GM12878 (cell line): ENCODE results near the gene FRMD8. TPM values are rescaled to one million over a fixed set of nuclear protein-coding genes. Genes with fewer than 3 reads are reported as not detected.

Source experiments
- ATAC-seq: fragments of 200-7000 bp; cut with Tn5 transposase; 3 replicates; pipeline ENCODE4 v1.9.1; 2020; ENCODE audit warnings: mild to moderate bottlenecking, moderate library complexity
- BruUV-seq: library from RNA; stranded (reverse); fragments of 400-500 nt; replicated peaks from 2 replicates; lab custom pipeline; 2021; lab: Mats Ljungman, UMichigan
- CTCF ChIA-PET: fragments of 300-600 bp; sonication (Branson Sonifier 250); formaldehyde crosslinking; extraction: SDS; loops from one replicate; lab custom pipeline; 2021; ENCODE audit warnings: inconsistent platforms; lab: Yijun Ruan, JAX
- POLR2A ChIA-PET: fragments of 350-600 bp; formaldehyde crosslinking; extraction: SDS; loops from one replicate; lab custom pipeline; 2021; ENCODE audit warnings: inconsistent platforms; lab: Charles Lee
- RAD21 ChIA-PET: fragments of 300-600 bp; sonication (Branson Sonifier 250); formaldehyde crosslinking; loops from one replicate; lab custom pipeline; 2023; ENCODE audit warnings: antibody characterized with exemption; ENCODE audit not compliant: unreplicated experiment; lab: Charles Lee
- SMC1A ChIA-PET: fragments of 300-600 bp; sonication (Branson Sonifier 250); formaldehyde crosslinking; loops from one replicate; lab custom pipeline; 2023; ENCODE audit not compliant: unreplicated experiment, uncharacterized antibody; lab: Charles Lee
- DNase-seq: peaks from one replicate; pipeline ENCODE4 v3.0.0-alpha.2; 2011; ENCODE audit warnings: low read depth, low spot score
- FAIRE-seq: peaks from 3 replicates; lab custom pipeline; 2011; peaks lifted over from hg19 to GRCh38; lab: Jason Lieb, UNC
- H2AFZ ChIP-seq: 2 replicates; pipeline ENCODE4 v1.6.0; 2011; ENCODE audit warnings: low read depth, low read length, control low read depth; ENCODE audit not compliant: control insufficient read depth
- H3K27ac ChIP-seq: 2 replicates; pipeline ENCODE4 v1.5.1; 2011; ENCODE audit warnings: control low read depth; ENCODE audit not compliant: control insufficient read depth, insufficient read depth
- H3K27me3 ChIP-seq, 2 experiments: replicated peaks in 1 of 2; 2 replicates each; pipeline versions ENCODE4 v1.6.0 to v1.6.1; 2011; ENCODE audit warnings: low read length in 1 of 2; ENCODE audit not compliant: control insufficient read depth in 2 of 2, insufficient read depth in 2 of 2
- H3K36me3 ChIP-seq, 2 experiments: 2 replicates each; pipeline ENCODE4 v1.5.1; 2011; ENCODE audit warnings: low read length in 1 of 2; ENCODE audit not compliant: control insufficient read depth in 2 of 2, insufficient read depth in 2 of 2
- H3K4me1 ChIP-seq: 2 replicates; pipeline ENCODE4 v1.6.1; 2011; ENCODE audit warnings: mild to moderate bottlenecking, low read length, moderate library complexity, mixed read lengths; ENCODE audit not compliant: control insufficient read depth, insufficient read depth
- H3K4me2 ChIP-seq: 2 replicates; pipeline ENCODE4 v1.6.0; 2011; ENCODE audit warnings: control low read depth; ENCODE audit not compliant: control insufficient read depth, insufficient read depth
- H3K4me3 ChIP-seq: fragments of 200-600 bp; sonication (generic); 2 replicates; pipeline ENCODE4 v1.5.1; 2016
- H3K79me2 ChIP-seq: 2 replicates; pipeline ENCODE4 v1.6.0; 2011; ENCODE audit warnings: low read length; ENCODE audit not compliant: control insufficient read depth, insufficient read depth
- H3K9ac ChIP-seq: 2 replicates; pipeline ENCODE4 v1.8.0; 2011; ENCODE audit warnings: low read length, control low read depth, mixed read lengths; ENCODE audit not compliant: control insufficient read depth, insufficient read depth
- H3K9me3 ChIP-seq: replicated peaks from 3 replicates; pipeline ENCODE4 v1.5.1; 2011; ENCODE audit warnings: mild to moderate bottlenecking, low read length; ENCODE audit not compliant: control insufficient read depth, insufficient read depth
- H4K20me1 ChIP-seq: 2 replicates; pipeline ENCODE4 v1.6.0; 2011; ENCODE audit not compliant: control insufficient read depth, insufficient read depth
- CEBPB ChIP-seq, 2 experiments: fragments of 150-350 bp in 1 of 2; IDR thresholded peaks; 2 replicates each; pipeline ENCODE4 v1.6.1; 2012 to 2014; ENCODE audit warnings: low read depth in 2 of 2, low read length in 2 of 2, borderline replicate concordance in 1 of 2, inconsistent platforms in 1 of 2
- CREM ChIP-seq: IDR thresholded peaks from 2 replicates; pipeline ENCODE4 v1.6.1; 2014; ENCODE audit warnings: antibody characterized with exemption, low read depth
- MTA2 ChIP-seq: fragments of 450-650 bp; IDR thresholded peaks from 2 replicates; pipeline ENCODE4 v1.6.1; 2016; ENCODE audit warnings: low read depth, mild to moderate bottlenecking, moderate library complexity
- RB1 ChIP-seq: fragments of 450-650 bp; formaldehyde crosslinking; IDR thresholded peaks from 2 replicates; pipeline ENCODE4 v1.6.1; 2017; ENCODE audit warnings: mild to moderate bottlenecking, borderline replicate concordance
- RELA ChIP-seq: fragments of 450-650 bp; IDR thresholded peaks from 2 replicates; pipeline ENCODE4 v1.8.0; 2014; ENCODE audit warnings: borderline replicate concordance; ENCODE audit not compliant: partially characterized antibody
- ZNF384 ChIP-seq: IDR thresholded peaks from 2 replicates; pipeline ENCODE4 v1.6.1; 2012; ENCODE audit warnings: low read depth, mild to moderate bottlenecking, low read length, improper control_type of control experiment, borderline replicate concordance
- ZZZ3 ChIP-seq: IDR thresholded peaks from 2 replicates; pipeline ENCODE4 v1.6.1; 2011; ENCODE audit warnings: low read depth; ENCODE audit not compliant: control insufficient read depth, insufficient read length
- WGBS: methylation state at CpG from one replicate; pipeline ENCODE4 v1.1.6; 2016; ENCODE audit warnings: low lambda C conversion rate; ENCODE audit not compliant: insufficient replicate concordance, insufficient coverage; ENCODE audit errors: missing lambda C conversion rate; 5-methylcytosine and 5-hydroxymethylcytosine counted together
- in situ Hi-C: fragments of 300-500 bp; cut with MboI; formaldehyde crosslinking; loops from 9 replicates; pipeline ENCODE4 v1.14.3; 2018; ENCODE audit warnings: mixed read lengths
- intact Hi-C: fragments of 100-400 bp; cut with micrococcal nuclease; formaldehyde crosslinking; loops from one replicate; pipeline ENCODE4 v1.14.2; 2022; ENCODE audit not compliant: unreplicated experiment
- polyA plus RNA-seq, 11 experiments: library from polyadenylated mRNA; depleted of rRNA in 4 of 11; unstranded in 6 of 11; stranded (reverse) in 5 of 11; fragments of >200 nt; fragmentation: Nextera tagmentation in 4 of 11; fragmentation: Illumina TruSeq in 1 of 11; extraction: Ambion mirVana in 4 of 11; extraction: Trizol in 1 of 11; gene quantifications; 1 replicate in 1 of 11; 2 replicates in 10 of 11; pipeline versions ENCODE4 v1.2.1 to v1.2.3, GENCODE V29; 2011 to 2016; ENCODE audit warnings: inconsistent platforms in 2 of 11, missing spikeins in 2 of 11, low read depth in 1 of 11
- total RNA-seq, 4 experiments: library from RNA; depleted of rRNA in 3 of 4; stranded (reverse); fragments of >200 nt in 3 of 4; fragmentation: Illumina TruSeq in 1 of 4; extraction: Trizol in 1 of 4; gene quantifications; 2 replicates each; pipeline versions ENCODE4 v1.2.1 to v1.2.3, GENCODE V29; 2013 to 2021
- TF ChIP-seq, protein P1 (sequence below): fragments of 450-650 bp; IDR thresholded peaks from 2 replicates; pipeline ENCODE4 v1.6.1; 2016; ENCODE audit warnings: mild to moderate bottlenecking, moderate library complexity, borderline replicate concordance

Gene FRMD8
- total and polyA plus RNA-seq, 10 of the 15 experiments (the other 5 are each of a cell fraction or from before 2014, with no cell fraction given): 8.3 to 69.4 (median 28.0) TPM

DNA sequence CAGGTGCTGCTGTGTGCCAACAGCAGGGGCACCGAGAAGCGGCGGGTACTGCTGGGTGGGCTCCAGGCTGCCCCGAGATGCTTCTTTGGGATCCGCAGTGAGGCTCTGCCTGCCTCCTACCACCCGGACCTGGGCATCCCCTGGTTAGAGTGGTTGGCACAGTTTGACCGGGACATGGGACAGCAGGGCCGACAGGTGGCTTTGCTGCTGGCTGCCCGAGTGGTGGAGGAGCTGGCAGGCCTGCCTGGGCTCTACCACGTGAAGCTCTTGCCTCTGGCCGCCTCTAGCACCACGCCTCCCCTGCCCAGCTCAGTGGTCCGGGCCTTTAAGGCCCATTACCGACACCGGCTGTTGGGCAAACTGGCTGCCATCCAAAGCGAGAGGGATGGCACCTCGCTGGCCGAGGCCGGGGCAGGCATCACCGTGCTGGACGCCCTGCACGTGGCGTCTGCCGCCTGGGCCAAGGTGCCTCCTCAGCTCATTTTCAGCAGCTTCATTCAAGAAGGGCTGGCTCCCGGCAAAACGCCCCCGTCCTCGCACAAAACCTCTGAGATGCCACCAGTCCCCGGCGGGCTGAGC is 30.0 kb upstream of the FRMD8 start:
- RAD21 ChIA-PET: interaction anchor here (1.3 to 1.5 kb wide), 2 partner anchors 23 kb away, joined by 3 to 4 read pairs; partner anchors contain the start of gene DPF2

DNA sequence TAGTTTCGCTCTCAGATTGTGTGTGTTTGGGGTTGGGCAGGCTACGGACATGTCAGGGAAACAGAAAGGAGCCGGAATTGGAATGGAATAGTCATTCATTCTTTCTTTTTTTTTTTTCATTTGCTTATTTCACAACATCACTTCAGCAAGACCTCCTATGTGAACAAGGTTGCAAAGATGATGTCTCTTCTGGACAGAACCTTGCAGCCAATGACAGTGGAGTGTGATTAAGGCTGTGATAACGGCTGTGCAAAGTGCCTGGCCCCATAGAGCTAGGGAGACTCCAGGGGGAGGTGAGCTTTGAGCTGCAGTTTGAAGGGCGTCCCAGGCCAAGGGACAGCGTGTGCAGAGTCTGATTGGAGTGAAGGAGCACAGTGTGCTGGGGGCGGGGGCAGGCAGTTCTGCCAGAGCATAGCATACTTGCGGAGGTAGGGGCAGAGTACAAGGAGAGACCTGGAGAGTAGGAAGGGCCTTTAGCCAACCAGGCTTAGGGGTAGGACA is 28.5 kb upstream of the FRMD8 start:
- POLR2A ChIA-PET: interaction anchor here (0.5 to 2.0 kb wide), 3 partner anchors 24 to 27 kb away, joined by 3 to 7 read pairs (median 3); partner anchors contain the start of gene DPF2
- TF ChIP-seq CEBPB (IDR thresholded peaks at IDR 0.05; ENCODE audit: borderline replicate concordance in 1 of 2, low read depth in 2 of 2, low read length in 2 of 2): no peak
- no peak for TF ChIP-seq ZZZ3
- TF ChIP-seq, protein P1, sequence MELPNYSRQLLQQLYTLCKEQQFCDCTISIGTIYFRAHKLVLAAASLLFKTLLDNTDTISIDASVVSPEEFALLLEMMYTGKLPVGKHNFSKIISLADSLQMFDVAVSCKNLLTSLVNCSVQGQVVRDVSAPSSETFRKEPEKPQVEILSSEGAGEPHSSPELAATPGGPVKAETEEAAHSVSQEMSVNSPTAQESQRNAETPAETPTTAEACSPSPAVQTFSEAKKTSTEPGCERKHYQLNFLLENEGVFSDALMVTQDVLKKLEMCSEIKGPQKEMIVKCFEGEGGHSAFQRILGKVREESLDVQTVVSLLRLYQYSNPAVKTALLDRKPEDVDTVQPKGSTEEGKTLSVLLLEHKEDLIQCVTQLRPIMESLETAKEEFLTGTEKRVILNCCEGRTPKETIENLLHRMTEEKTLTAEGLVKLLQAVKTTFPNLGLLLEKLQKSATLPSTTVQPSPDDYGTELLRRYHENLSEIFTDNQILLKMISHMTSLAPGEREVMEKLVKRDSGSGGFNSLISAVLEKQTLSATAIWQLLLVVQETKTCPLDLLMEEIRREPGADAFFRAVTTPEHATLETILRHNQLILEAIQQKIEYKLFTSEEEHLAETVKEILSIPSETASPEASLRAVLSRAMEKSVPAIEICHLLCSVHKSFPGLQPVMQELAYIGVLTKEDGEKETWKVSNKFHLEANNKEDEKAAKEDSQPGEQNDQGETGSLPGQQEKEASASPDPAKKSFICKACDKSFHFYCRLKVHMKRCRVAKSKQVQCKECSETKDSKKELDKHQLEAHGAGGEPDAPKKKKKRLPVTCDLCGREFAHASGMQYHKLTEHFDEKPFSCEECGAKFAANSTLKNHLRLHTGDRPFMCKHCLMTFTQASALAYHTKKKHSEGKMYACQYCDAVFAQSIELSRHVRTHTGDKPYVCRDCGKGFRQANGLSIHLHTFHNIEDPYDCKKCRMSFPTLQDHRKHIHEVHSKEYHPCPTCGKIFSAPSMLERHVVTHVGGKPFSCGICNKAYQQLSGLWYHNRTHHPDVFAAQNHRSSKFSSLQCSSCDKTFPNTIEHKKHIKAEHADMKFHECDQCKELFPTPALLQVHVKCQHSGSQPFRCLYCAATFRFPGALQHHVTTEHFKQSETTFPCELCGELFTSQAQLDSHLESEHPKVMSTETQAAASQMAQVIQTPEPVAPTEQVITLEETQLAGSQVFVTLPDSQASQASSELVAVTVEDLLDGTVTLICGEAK: no peak
- no peak for TF ChIP-seq RB1
- TF ChIP-seq RELA: no peak
- TF ChIP-seq MTA2: no peak

More for the DNA sequence above, 30.0 kb upstream of the FRMD8 start:
- ChIA-PET CTCF (interaction anchor here (1.3 to 2.1 kb wide), 5 partner anchors 25 to 82 kb away, joined by 3 to 8 read pairs (median 3); no protein-coding TSS in a partner anchor), POLR2A (interaction anchor here (0.6 to 2.0 kb wide), 2 partner anchors 23 to 87 kb away, joined by 3 to 7 read pairs; partner anchors contain the start of gene DPF2), SMC1A (interaction anchor here (0.8 to 1.3 kb wide), 2 partner anchors 13 to 215 kb away, joined by 3 read pairs; no protein-coding TSS in a partner anchor)
- H3K27me3 ChIP-seq: 0 out of 4 replicates have a peak, but pooled peaks cover 0 to 3% of the 10 kb centered on the region in 2 experiments
- H3K79me2 ChIP-seq: no peaks in the 10 kb centered on the region
- no peak overlapping the region for H3K9ac ChIP-seq
- intact Hi-C loops (no loop called here), in situ Hi-C loops (no loop called here)
- no peak for FAIRE-seq
- TF ChIP-seq RELA (no peak), ZNF384 (no peak), CREM (no peak)
- WGBS: 81% methylated on average over 30 of the region's 30 CpGs
- DNase-seq: no peak
- H3K9me3 ChIP-seq: no peaks in the 10 kb centered on the region
- no peak for ATAC-seq
- no peaks in the 10 kb centered on the region for H4K20me1 ChIP-seq
- no peak overlapping the region for H2AFZ ChIP-seq
- no TSS peak for BruUV-seq
- peaks cover 4% of the 10 kb centered on the region for H3K4me1 ChIP-seq
- no peak overlapping the region for H3K4me2 ChIP-seq
- peaks cover 8 to 10% of the 10 kb centered on the region in 2 experiments; a peak in 3 of 4 replicates for H3K36me3 ChIP-seq
- no peak overlapping the region for H3K4me3 ChIP-seq
- no peak overlapping the region for H3K27ac ChIP-seq

More for the DNA sequence above, 28.5 kb upstream of the FRMD8 start:
- WGBS: 63% methylated on average over 8 of the region's 8 CpGs
- ChIA-PET SMC1A (interaction anchor here (0.6 to 1.3 kb wide), 3 partner anchors 14 to 60 kb away, joined by 3 read pairs; no protein-coding TSS in a partner anchor), RAD21 (interaction anchor here (1.1 to 1.3 kb wide), 3 partner anchors 24 to 83 kb away, joined by 3 to 6 read pairs (median 4); partner anchors contain the start of gene DPF2), CTCF (interaction anchor here (1.3 to 1.7 kb wide), 2 partner anchors 27 to 83 kb away, joined by 3 read pairs; no protein-coding TSS in a partner anchor)
- H3K4me1 ChIP-seq: peaks cover 15% of the 10 kb centered on the region
- H3K4me3 ChIP-seq: no peak overlapping the region
- in situ Hi-C loops: no loop called here
- FAIRE-seq (no peak), ATAC-seq (no peak), DNase-seq (no peak)
- no peak overlapping the region for H2AFZ ChIP-seq
- no peaks in the 10 kb centered on the region; a peak in 1 of 4 replicates for H3K36me3 ChIP-seq
- BruUV-seq: no TSS peak
- H3K27me3 ChIP-seq: 0 out of 4 replicates have a peak, but pooled peaks cover 0 to 3% of the 10 kb centered on the region in 2 experiments
- H3K27ac ChIP-seq: no peak overlapping the region
- no peak overlapping the region for H3K9ac ChIP-seq
- no peaks in the 10 kb centered on the region for H3K79me2 ChIP-seq
- H4K20me1 ChIP-seq: no peaks in the 10 kb centered on the region
- intact Hi-C loops: no loop called here
- H3K4me2 ChIP-seq: no peak overlapping the region
- no peaks in the 10 kb centered on the region for H3K9me3 ChIP-seq
